Hepatocyte (in vitro differentiated cells): Measurements from ENCODE around the gene TBC1D1. TPM values are rescaled to one million over a fixed set of nuclear protein-coding genes. Genes with fewer than 3 reads are reported as not detected.
"Not testable (repeated sequence)": the region's sequence is repeated elsewhere in the genome, so short reads cannot be mapped to it uniquely, and the experiment has no call there.

Experiments used
- DNase-seq: peaks from one replicate; pipeline ENCODE4 v3.0.0-alpha.2; 2016; ENCODE audit warnings: low spot score
- H2AFZ ChIP-seq: fragments of 200-600 bp; sonication (generic); 2 replicates; pipeline ENCODE4 v1.6.0; 2016; ENCODE audit warnings: antibody characterized with exemption, mild to moderate bottlenecking
- H3K27ac ChIP-seq: fragments of 200-600 bp; sonication (generic); 2 replicates; pipeline ENCODE4 v1.5.1; 2016; ENCODE audit warnings: mild to moderate bottlenecking
- H3K27me3 ChIP-seq: fragments of 200-600 bp; sonication (generic); 2 replicates; pipeline ENCODE4 v1.6.1; 2016
- H3K36me3 ChIP-seq: fragments of 200-600 bp; sonication (generic); replicated peaks from 2 replicates; pipeline ENCODE4 v1.5.1; 2016; ENCODE audit warnings: low read depth; ENCODE audit not compliant: insufficient read depth
- H3K4me1 ChIP-seq: fragments of 200-600 bp; sonication (generic); 2 replicates; pipeline ENCODE4 v1.5.1; 2016; ENCODE audit warnings: mild to moderate bottlenecking, moderate library complexity; ENCODE audit not compliant: insufficient read depth
- H3K4me2 ChIP-seq: fragments of 200-600 bp; sonication (generic); 2 replicates; pipeline ENCODE4 v1.6.0; 2016
- H3K4me3 ChIP-seq: fragments of 200-600 bp; sonication (generic); 2 replicates; pipeline ENCODE4 v1.5.1; 2016; ENCODE audit warnings: mild to moderate bottlenecking
- H3K79me2 ChIP-seq: fragments of 200-600 bp; sonication (generic); 2 replicates; pipeline ENCODE4 v1.6.0; 2017; ENCODE audit warnings: mild to moderate bottlenecking
- H3K9me2 ChIP-seq: fragments of 200-600 bp; sonication (generic); replicated peaks from 2 replicates; pipeline ENCODE4 v1.6.0; 2017; ENCODE audit warnings: mild to moderate bottlenecking; ENCODE audit not compliant: insufficient read depth
- H3K9me3 ChIP-seq: fragments of 200-600 bp; sonication (generic); 2 replicates; pipeline ENCODE4 v1.5.1; 2016; ENCODE audit warnings: low read depth, mild to moderate bottlenecking
- H4K20me1 ChIP-seq: fragments of 200-600 bp; sonication (generic); 2 replicates; pipeline ENCODE4 v1.6.0; 2016; ENCODE audit warnings: mild to moderate bottlenecking; ENCODE audit not compliant: insufficient read depth, poor library complexity, severe bottlenecking
- EZH2 ChIP-seq: fragments of 200-600 bp; sonication (generic); IDR thresholded peaks from 2 replicates; pipeline ENCODE4 v1.6.1; 2016; ENCODE audit warnings: antibody characterized with exemption, mild to moderate bottlenecking, borderline replicate concordance
- EZH2phosphoT487 ChIP-seq: fragments of 200-600 bp; sonication (generic); IDR thresholded peaks from one replicate; pipeline ENCODE4 v1.6.1; 2018; ENCODE audit warnings: antibody characterized with exemption, mild to moderate bottlenecking, low read depth, moderate library complexity; ENCODE audit not compliant: unreplicated experiment, severe bottlenecking
- WGBS: methylation state at CpG from one replicate; pipeline ENCODE4 v1.1.6; 2016; ENCODE audit warnings: low lambda C conversion rate; ENCODE audit errors: missing lambda C conversion rate; 5-methylcytosine and 5-hydroxymethylcytosine counted together
- polyA plus RNA-seq: library from polyadenylated mRNA; unstranded; fragments of >200 nt; fragmentation: Nextera tagmentation; extraction: Ambion mirVana; gene quantifications from 2 replicates; pipeline ENCODE4 v1.2.1, GENCODE V29; 2016
- total RNA-seq: library from RNA; depleted of rRNA; stranded (reverse); fragments of >200 nt; gene quantifications from 2 replicates; pipeline ENCODE4 v1.2.3, GENCODE V29; 2014
- TF ChIP-seq, protein P1 (sequence below): fragments of 200-600 bp; sonication (generic); IDR thresholded peaks from 2 replicates; pipeline ENCODE4 v1.5.1; 2016; ENCODE audit warnings: antibody characterized with exemption, mild to moderate bottlenecking; ENCODE audit not compliant: poor library complexity

TBC1D1 gene
- total and polyA plus RNA-seq, 2 experiments from 2014 or later: 45.6 to 117 TPM

DNA sequence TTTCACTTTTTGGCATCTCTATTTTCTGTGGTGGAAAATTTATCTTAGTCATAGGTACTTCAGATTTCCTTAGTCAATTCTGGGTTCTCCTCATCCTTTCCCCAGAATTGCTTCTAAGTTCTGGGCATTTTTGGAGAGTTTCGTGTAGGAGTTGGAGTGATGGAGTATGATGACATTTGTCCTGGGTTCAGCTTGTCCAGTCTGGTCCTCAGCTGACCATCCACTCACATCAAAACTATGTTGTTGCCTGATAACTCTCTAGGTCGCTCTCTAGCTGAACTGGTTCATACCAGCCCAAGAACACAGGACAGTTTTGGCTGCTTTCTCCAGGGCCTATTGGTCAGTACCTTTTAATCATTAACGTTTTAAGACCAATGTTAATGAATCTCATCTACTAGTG, 82.6 kb downstream of the TBC1D1 start:
- no peak overlapping the region for H3K4me2 ChIP-seq
- H3K4me1 ChIP-seq: peaks cover 5% of the 10 kb centered on the region
- H3K9me2 ChIP-seq: no peaks in the 10 kb centered on the region
- no peaks in the 10 kb centered on the region for H3K27me3 ChIP-seq
- H4K20me1 ChIP-seq: no peaks in the 10 kb centered on the region
- WGBS: 81% methylated on average over 3 of the region's 3 CpGs
- H3K36me3 ChIP-seq: no peaks in the 10 kb centered on the region
- H3K4me3 ChIP-seq: no peak overlapping the region
- H3K27ac ChIP-seq: no peak overlapping the region
- H3K79me2 ChIP-seq: peaks cover under 1% of the 10 kb centered on the region
- DNase-seq: no peak
- H3K9me3 ChIP-seq: no peaks in the 10 kb centered on the region
- H2AFZ ChIP-seq: no peak overlapping the region
- TF ChIP-seq EZH2: no peak
- TF ChIP-seq, protein P1, sequence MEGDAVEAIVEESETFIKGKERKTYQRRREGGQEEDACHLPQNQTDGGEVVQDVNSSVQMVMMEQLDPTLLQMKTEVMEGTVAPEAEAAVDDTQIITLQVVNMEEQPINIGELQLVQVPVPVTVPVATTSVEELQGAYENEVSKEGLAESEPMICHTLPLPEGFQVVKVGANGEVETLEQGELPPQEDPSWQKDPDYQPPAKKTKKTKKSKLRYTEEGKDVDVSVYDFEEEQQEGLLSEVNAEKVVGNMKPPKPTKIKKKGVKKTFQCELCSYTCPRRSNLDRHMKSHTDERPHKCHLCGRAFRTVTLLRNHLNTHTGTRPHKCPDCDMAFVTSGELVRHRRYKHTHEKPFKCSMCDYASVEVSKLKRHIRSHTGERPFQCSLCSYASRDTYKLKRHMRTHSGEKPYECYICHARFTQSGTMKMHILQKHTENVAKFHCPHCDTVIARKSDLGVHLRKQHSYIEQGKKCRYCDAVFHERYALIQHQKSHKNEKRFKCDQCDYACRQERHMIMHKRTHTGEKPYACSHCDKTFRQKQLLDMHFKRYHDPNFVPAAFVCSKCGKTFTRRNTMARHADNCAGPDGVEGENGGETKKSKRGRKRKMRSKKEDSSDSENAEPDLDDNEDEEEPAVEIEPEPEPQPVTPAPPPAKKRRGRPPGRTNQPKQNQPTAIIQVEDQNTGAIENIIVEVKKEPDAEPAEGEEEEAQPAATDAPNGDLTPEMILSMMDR: no peak
- TF ChIP-seq EZH2phosphoT487: no peak

DNA sequence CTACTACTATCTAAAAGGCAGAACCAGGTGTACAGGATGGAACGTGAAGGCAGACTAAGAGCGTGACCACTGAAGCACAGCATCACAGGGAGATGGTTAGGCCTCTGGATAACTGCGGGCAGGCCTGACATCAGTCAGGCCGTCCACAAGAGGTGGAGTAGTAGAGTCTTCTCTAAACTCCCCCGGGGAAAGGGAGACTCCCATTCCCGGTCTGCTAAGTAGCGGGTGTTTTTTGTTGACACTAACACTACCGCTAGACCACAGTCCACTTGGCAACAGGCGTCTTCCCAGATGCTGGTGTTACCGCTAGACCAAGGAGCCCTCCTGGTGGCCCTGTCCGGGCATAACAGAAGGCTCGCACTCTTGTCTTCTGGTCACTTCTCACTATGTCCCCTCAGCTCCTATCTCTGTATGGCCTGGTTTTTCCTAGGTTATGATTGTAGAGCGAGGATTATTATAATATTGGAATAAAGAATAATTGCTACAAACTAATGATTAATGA, 84.5 kb downstream of the TBC1D1 start:
- not testable (repeated sequence) for H3K27ac ChIP-seq, DNase-seq, H3K4me1 ChIP-seq, H4K20me1 ChIP-seq, H3K9me3 ChIP-seq, H3K9me2 ChIP-seq, H3K36me3 ChIP-seq, H2AFZ ChIP-seq, H3K4me3 ChIP-seq, H3K4me2 ChIP-seq, H3K27me3 ChIP-seq
- peaks cover 19% of the 10 kb centered on the region for H3K79me2 ChIP-seq
- WGBS: 92% methylated on average over 13 of the region's 13 CpGs

DNA sequence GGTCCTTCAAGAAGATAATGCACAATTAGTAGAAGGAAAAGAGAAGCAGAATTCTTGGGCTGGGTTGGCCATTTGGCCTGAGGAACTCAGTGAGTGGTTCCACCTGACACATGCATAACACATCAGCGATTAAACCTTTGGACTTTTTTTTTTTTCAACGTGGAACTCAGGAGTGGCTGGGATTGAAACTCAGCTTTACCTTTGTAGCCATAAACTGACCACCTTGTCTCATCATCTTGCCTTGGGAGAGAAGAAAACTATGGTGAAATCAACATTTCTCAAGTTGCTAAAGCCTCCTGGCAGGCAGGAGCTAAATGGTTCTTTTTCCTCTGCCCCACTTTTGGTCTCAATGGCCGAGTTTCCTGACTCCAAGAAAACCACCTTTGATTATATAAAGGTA, 85.6 kb downstream of the TBC1D1 start:
- H3K79me2 ChIP-seq: peaks cover 31% of the 10 kb centered on the region
- H2AFZ ChIP-seq: peak overlapping the region; percentile 72
- H3K4me1 ChIP-seq: peaks cover 4% of the 10 kb centered on the region
- H3K4me2 ChIP-seq: peak overlapping the region; percentile 77
- TF ChIP-seq EZH2phosphoT487: no peak
- TF ChIP-seq, protein P1: no peak
- TF ChIP-seq EZH2: no peak
- H3K36me3 ChIP-seq: no peaks in the 10 kb centered on the region
- 24% methylated on average over 3 of the region's 3 CpGs for WGBS
- peak; percentile 66 for DNase-seq
- H4K20me1 ChIP-seq: peaks cover 4% of the 10 kb centered on the region
- no peaks in the 10 kb centered on the region for H3K27me3 ChIP-seq
- no peaks in the 10 kb centered on the region for H3K9me3 ChIP-seq
- no peaks in the 10 kb centered on the region for H3K9me2 ChIP-seq
- H3K27ac ChIP-seq: peak overlapping the region; percentile 94
- peak overlapping the region; percentile 31 for H3K4me3 ChIP-seq

DNA sequence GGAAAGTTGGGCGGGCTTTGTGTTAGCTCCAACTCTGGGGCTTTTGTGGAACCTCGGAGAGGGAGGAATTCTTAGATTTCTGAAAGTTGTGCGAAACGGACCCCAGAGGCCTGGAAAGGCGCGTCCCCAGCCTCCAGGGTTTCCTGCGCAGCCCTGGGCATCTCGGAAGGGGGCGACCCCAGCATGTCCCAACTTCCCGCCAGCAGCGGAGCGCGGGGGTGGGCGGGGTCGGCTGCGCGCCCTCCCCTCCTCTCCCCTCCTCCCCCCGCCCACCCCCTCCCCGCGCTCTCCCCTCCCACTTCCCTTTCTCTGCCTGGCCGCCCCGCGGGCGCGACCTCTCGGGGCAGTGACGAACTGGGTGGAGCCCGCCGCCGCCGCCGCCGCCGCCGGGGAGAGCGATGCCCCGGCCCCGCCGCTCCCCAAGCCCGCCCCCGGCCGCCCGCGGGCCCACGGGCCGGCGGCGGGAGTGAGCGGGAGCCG, 86.1 kb downstream of the TBC1D1 start:
- H3K9me2 ChIP-seq: no peaks in the 10 kb centered on the region
- peak overlapping the region; percentile 95 for H3K27ac ChIP-seq
- no peaks in the 10 kb centered on the region for H3K9me3 ChIP-seq
- peak; percentile 93 for DNase-seq
- peaks cover 36% of the 10 kb centered on the region for H3K79me2 ChIP-seq
- peaks cover 9% of the 10 kb centered on the region for H4K20me1 ChIP-seq
- H3K4me2 ChIP-seq: peak overlapping the region; percentile 84
- peak overlapping the region; percentile 78 for H3K4me3 ChIP-seq
- no peaks in the 10 kb centered on the region for H3K27me3 ChIP-seq
- 2% methylated on average over 6 of the region's 50 CpGs for WGBS
- H3K36me3 ChIP-seq: no peaks in the 10 kb centered on the region
- peak overlapping the region; percentile 72 for H2AFZ ChIP-seq
- H3K4me1 ChIP-seq: peaks cover 8% of the 10 kb centered on the region
- TF ChIP-seq EZH2 (no peak), EZH2phosphoT487 (no peak)
- TF ChIP-seq, protein P1: peak; percentile 26
